AG04450 (cell line): ENCODE data around the gene FXYD7. TPM values are rescaled to one million over a fixed set of nuclear protein-coding genes. Genes with fewer than 3 reads are reported as not detected.

ENCODE experiments used
- CTCF ChIA-PET: fragments of 300-600, 350-600 bp; formaldehyde crosslinking; extraction: SDS; loops from one replicate; lab custom pipeline; 2022; ENCODE audit warnings: antibody characterized with exemption, inconsistent platforms; lab: Charles Lee
- POLR2A ChIA-PET: fragments of 350-600 bp; formaldehyde crosslinking; extraction: SDS; loops from one replicate; lab custom pipeline; 2021; ENCODE audit warnings: antibody characterized with exemption, inconsistent platforms; lab: Yijun Ruan, JAX
- DNase-seq: peaks from one replicate; pipeline ENCODE4 v3.0.0-alpha.2; 2011; ENCODE audit warnings: low read depth, low spot score
- H3K27ac ChIP-seq: one replicate; pipeline ENCODE4 v1.5.1; 2012; ENCODE audit warnings: low read depth, low read length, control low read depth
- H3K27me3 ChIP-seq: one replicate; pipeline ENCODE4 v1.6.0; 2012; ENCODE audit warnings: low read length; ENCODE audit not compliant: control insufficient read depth, insufficient read depth
- H3K4me3 ChIP-seq: 2 replicates; pipeline ENCODE4 v1.5.1; 2011; ENCODE audit warnings: mild to moderate bottlenecking, low read depth, low read length, control low read depth
- H3K9me3 ChIP-seq: 2 replicates; pipeline ENCODE4 v1.5.1; 2012; ENCODE audit warnings: low read length; ENCODE audit not compliant: control insufficient read depth, insufficient read depth
- polyA plus RNA-seq: library from polyadenylated mRNA; depleted of rRNA; stranded (reverse); fragments of >200 nt; gene quantifications from 2 replicates; pipeline ENCODE4 v1.2.3, GENCODE V29; 2011; rRNA removed
- small RNA-seq: library from RNA; depleted of rRNA; stranded (forward); fragments of <200 nt; gene quantifications from one replicate; pipeline ENCODE3, GENCODE V24; 2012; ENCODE audit warnings: low read depth; ENCODE audit not compliant: insufficient read length
- TF ChIP-seq, protein P1 (sequence below): IDR thresholded peaks from 2 replicates; pipeline ENCODE4 v1.5.1; 2011; ENCODE audit warnings: low read depth, low read length, control low read depth, inconsistent platforms

Gene FXYD7
- polyA plus RNA-seq, 1 experiment, result not detected

DNA sequence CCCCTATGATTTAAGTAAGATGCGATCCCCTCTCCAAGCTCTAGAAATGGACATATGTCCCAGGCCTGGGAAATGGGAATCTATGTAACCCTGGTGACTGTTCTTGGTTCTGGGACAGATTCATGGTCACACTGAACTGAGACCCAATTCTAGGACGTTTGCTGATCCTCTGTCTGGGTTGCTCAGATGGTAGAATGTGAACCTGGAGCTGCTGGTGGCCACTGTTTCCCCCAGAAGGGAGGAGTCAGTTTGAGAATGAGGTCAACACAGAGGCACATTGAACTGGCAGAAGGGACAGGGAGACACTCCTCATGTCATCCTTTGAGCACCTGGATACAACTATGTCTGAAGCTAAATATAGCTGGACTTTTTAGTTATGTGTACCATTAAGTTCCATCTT is 56.4 kb downstream of the FXYD7 start:
- DNase-seq, result no peak
- Histone ChIP-seq H3K27me3 (peaks cover 6% of the 10 kb centered on the region), H3K4me3 (no peak overlapping the region), H3K9me3 (no peaks in the 10 kb centered on the region), H3K27ac (no peak overlapping the region)
- TF ChIP-seq, protein P1, sequence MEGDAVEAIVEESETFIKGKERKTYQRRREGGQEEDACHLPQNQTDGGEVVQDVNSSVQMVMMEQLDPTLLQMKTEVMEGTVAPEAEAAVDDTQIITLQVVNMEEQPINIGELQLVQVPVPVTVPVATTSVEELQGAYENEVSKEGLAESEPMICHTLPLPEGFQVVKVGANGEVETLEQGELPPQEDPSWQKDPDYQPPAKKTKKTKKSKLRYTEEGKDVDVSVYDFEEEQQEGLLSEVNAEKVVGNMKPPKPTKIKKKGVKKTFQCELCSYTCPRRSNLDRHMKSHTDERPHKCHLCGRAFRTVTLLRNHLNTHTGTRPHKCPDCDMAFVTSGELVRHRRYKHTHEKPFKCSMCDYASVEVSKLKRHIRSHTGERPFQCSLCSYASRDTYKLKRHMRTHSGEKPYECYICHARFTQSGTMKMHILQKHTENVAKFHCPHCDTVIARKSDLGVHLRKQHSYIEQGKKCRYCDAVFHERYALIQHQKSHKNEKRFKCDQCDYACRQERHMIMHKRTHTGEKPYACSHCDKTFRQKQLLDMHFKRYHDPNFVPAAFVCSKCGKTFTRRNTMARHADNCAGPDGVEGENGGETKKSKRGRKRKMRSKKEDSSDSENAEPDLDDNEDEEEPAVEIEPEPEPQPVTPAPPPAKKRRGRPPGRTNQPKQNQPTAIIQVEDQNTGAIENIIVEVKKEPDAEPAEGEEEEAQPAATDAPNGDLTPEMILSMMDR, result no peak
- POLR2A ChIA-PET, result no interaction called here
- CTCF ChIA-PET, result no interaction called here

DNA sequence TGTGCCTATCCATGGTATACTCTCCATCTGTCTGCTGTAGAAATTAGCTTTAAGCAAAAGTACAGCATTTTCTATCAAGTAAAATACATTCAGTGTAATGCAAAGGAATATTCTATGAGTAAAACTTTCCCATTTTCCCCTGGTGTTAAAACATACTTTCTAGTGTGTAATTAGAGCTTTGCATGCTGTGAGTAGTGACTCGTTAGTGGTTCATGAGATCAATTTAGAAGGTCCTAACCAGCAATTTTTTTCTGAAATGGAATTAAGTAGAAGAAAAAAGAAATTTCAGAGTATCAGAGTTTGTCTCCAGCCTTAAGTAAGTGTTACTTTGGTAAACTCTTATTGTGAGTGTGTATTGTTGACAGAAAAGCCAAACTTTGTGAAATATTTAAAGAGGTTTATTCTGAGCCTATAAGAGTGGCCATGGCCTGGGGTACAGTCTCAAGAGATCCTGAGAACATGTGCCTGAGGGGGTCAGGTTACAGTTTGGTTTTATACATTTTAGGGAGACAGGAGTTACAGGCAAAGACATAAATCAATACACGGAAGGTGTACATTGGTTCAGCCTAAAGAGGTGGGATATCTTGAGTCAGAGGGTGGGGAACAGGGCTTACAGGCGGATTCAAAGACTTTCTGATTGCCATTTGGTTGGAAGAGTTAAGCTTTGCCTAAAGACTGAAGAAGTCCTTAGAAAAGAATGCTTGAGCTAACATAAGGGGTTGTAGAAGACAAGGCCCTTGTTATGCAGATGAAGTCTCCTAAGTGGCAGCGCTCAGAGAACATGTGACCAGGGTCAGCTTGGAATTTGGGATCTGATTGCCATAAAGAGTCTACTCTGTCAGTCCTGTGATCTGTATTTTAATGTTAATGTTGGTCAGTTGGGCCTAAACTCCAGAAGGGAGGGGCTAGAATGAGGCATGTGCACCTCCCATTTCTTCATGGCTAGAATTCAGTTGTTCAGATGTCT is 60.0 kb downstream of the FXYD7 start:
- Histone ChIP-seq H3K27me3 (peaks cover 7% of the 10 kb centered on the region), H3K4me3 (no peak overlapping the region), H3K9me3 (no peaks in the 10 kb centered on the region), H3K27ac (no peak overlapping the region)
- POLR2A ChIA-PET, result no interaction called here
- no peak for DNase-seq
- CTCF ChIA-PET, result no interaction called here
- TF ChIP-seq, protein P1, result no peak

Small RNAs within 50 kb of the gene (small RNA-seq; reads per million reads assigned to genes)
- not detected for gene AC020907.2

Other genes with a start within 250 kb of the FXYD7 start
- 2.1 and 3.1 TPM in 2 replicates for gene ZNF30, start 216.4 kb upstream of the FXYD7 start, polyA plus RNA-seq
- gene ZNF792, start 179.0 kb upstream of the FXYD7 start, polyA plus RNA-seq, result 3.9 and 4.0 TPM in 2 replicates
- 53.2 and 57.7 TPM in 2 replicates for gene GRAMD1A, start 142.9 kb upstream of the FXYD7 start, polyA plus RNA-seq
- gene SCN1B, start 112.8 kb upstream of the FXYD7 start, polyA plus RNA-seq, result 5.7 and 5.8 TPM in 2 replicates
- not detected in 2 replicates for gene HPN, start 101.5 kb upstream of the FXYD7 start, polyA plus RNA-seq
- not detected in 2 replicates for gene FXYD3, start 27.4 kb upstream of the FXYD7 start, polyA plus RNA-seq
- 0.07 TPM in 1 of 2 replicates, not detected in the other for gene LGI4, start 8.2 kb upstream of the FXYD7 start, polyA plus RNA-seq
- 1.3 and 1.4 TPM in 2 replicates for gene FXYD1, start 4.4 kb upstream of the FXYD7 start, polyA plus RNA-seq
- gene FXYD5, start 11.5 kb downstream of the FXYD7 start, polyA plus RNA-seq, result 80.3 and 100 TPM in 2 replicates
- not detected in 2 replicates for gene FAM187B, start 85.5 kb downstream of the FXYD7 start, polyA plus RNA-seq
- 0.32 and 0.33 TPM in 2 replicates for gene LSR, start 105.7 kb downstream of the FXYD7 start, polyA plus RNA-seq
- 55.6 and 58.6 TPM in 2 replicates for gene USF2, start 125.7 kb downstream of the FXYD7 start, polyA plus RNA-seq
- not detected in 2 replicates for gene HAMP, start 139.3 kb downstream of the FXYD7 start, polyA plus RNA-seq
- not detected in 2 replicates for gene MAG, start 148.9 kb downstream of the FXYD7 start, polyA plus RNA-seq
- not detected in 2 replicates for gene CD22, start 185.9 kb downstream of the FXYD7 start, polyA plus RNA-seq
- gene FFAR1, start 204.6 kb downstream of the FXYD7 start, polyA plus RNA-seq, result not detected in 2 replicates
- not detected in 2 replicates for gene FFAR3, start 215.2 kb downstream of the FXYD7 start, polyA plus RNA-seq
- not detected in 2 replicates for gene GPR42, start 227.8 kb downstream of the FXYD7 start, polyA plus RNA-seq